ENCODE measurements around the gene IKZF4. TPM values are rescaled to one million over a fixed set of nuclear protein-coding genes. Genes with fewer than 3 reads are reported as not detected.

IKZF4 gene
- total and polyA plus RNA-seq, 2 of the 8 experiments (the other 6 are each of a cell fraction or from before 2014, with no cell fraction given) = 8.0 to 13.3 TPM

- no peak for TF ChIP-seq NANOG (IDR thresholded peaks at IDR 0.05; ENCODE audit: insufficient read depth, low read depth, low read length, poor library complexity, severe bottlenecking)
- no peak for TF ChIP-seq NRF1 (IDR thresholded peaks at IDR 0.05; ENCODE audit: low read depth, low read length)
- no peak for TF ChIP-seq FOSL1 (IDR thresholded peaks at IDR 0.05; ENCODE audit: insufficient read depth, low read depth, low read length)
- no peak for TF ChIP-seq RBBP5 (IDR thresholded peaks at IDR 0.05; ENCODE audit: borderline replicate concordance, low read depth, low read length)
These were observed 65.3 kb downstream of the IKZF4 start (continued) for GRCh38 chr12:56086096-56086495.

Measured in H1 (cell line).